ENCODE measurements around the gene FITM1.
A peak's percentile ranks its signal among the peaks of the same experiment; 100 is the strongest.

The FITM1 gene

DNA sequence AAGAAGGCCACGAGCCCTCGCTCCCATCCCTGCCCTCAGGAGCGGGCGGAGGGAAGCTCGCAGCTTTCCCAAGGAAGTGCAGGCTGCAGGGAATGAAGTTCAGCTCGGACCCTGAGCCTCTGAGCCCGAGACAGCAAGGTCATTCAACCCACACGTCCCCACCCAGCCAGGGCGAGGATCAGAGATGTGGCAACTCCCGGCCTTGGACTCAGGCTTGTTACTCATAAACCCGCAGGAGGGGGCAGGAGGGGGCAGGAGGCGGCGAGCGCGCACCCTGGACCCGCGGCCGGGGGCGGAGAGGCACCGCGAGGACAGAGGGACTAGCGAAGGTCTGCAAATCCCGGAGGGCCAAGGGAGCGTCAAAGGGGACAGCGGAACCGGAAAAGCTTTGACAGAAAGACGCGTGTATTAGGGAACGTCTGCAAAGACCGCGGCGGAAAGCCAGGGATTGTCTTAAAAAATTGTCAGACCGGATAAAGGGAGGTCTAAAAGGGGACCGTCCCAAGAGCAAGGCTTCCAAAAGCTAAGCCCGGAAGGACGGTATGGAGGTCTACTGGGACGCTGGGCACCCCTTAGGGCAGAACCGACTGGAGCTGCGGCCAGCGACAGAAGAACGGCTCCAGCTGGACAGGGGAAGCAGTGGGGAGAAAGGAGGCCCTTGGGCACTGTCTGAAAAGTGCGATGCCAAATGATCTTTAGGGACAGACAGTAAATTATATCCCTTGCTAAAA lies 16.5 kb upstream of the FITM1 start:
- no peaks in the 10 kb centered on the region for H3K27me3 ChIP-seq (ENCODE audit: low read depth, low read length)
- H3K4me1 ChIP-seq (ENCODE audit: control insufficient read depth in 1 of 2, insufficient read depth in 2 of 2, low read length in 2 of 2), result peaks cover 18 to 21% of the 10 kb centered on the region in 2 donors
- peaks cover 18 to 31% of the 10 kb centered on the region in 2 donors for H3K36me3 ChIP-seq (ENCODE audit: control insufficient read depth in 1 of 2, insufficient read depth in 2 of 2, low read length in 2 of 2)
- H3K4me3 ChIP-seq (ENCODE audit: low read depth in 1 of 2, low read length in 2 of 2), result peak overlapping the region; percentile 87 to 89
- no peaks in the 10 kb centered on the region for H3K9me3 ChIP-seq (ENCODE audit: control insufficient read depth in 1 of 2, low read length in 2 of 2)
- H3K27ac ChIP-seq (ENCODE audit: low read length), result peak overlapping the region; percentile 100

DNA sequence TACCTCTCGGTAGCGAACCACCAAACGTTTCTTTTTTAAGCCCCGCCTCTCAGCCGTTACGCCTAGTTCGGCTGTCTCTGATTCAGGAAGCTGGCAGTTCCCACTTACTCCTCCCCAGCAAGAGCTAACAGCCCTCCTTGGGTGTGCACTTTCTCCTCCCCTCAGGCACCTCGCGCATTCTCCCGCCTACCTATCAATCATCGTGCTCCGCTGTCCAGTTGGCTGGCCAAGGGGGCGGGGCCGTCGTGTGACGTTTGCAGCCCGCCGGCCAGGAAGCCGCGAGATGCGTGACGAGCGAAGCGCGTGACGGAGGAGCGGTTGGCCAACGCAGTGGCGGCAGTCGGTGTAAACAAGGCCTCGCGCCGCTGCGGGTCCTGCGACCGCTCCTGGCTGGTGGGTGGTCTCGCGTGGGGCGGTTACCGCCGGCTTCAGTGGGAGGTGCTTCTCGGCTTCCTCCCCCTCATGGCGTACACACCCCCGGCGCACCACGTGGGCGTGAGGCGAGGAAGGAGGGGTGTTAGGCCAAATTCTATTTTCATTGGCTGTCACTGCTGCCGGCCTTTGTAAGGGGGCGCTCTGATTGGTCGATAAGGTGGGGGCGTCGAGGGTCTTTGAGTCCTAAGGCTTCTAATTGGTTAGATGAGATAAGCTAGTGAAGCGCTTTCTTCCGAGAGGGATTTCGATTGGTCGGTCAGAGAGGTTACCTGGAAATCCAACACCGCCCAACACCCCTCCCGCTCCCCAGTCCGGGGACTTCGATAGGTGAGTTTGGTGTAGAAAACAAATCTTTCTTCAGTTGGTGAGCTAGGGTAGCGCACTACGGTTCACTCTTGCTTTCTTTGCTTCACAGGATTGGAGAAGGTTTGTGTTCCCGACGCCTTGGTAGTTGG lies 15.7 kb upstream of the FITM1 start, which contains the start of the genes DCAF11 and NRL:
Gene DCAF11, plus strand, starts transcription at position 246 of the 890 bp plus-strand sequence. CDS start 818 bp downstream, outside the sequence.
Gene NRL, minus strand, starts transcription at position 418 of the 890 bp plus-strand sequence. CDS start 32,101 bp downstream, outside the sequence.
- Histone ChIP-seq H3K4me3 (ENCODE audit: low read depth in 1 of 2, low read length in 2 of 2) (peak within 1 kb of the TSS; percentile 87 to 89), H3K27ac (ENCODE audit: low read length) (peak within 1 kb of the TSS; percentile 100), H3K36me3 (ENCODE audit: control insufficient read depth in 1 of 2, insufficient read depth in 2 of 2, low read length in 2 of 2) (peaks cover 26 to 39% of the 10 kb centered on the region in 2 donors), H3K9me3 (ENCODE audit: control insufficient read depth in 1 of 2, low read length in 2 of 2) (no peaks in the 10 kb centered on the region), H3K4me1 (ENCODE audit: control insufficient read depth in 1 of 2, insufficient read depth in 2 of 2, low read length in 2 of 2) (peaks cover 15 to 21% of the 10 kb centered on the region in 2 donors), H3K27me3 (ENCODE audit: low read depth, low read length) (no peaks in the 10 kb centered on the region)

DNA sequence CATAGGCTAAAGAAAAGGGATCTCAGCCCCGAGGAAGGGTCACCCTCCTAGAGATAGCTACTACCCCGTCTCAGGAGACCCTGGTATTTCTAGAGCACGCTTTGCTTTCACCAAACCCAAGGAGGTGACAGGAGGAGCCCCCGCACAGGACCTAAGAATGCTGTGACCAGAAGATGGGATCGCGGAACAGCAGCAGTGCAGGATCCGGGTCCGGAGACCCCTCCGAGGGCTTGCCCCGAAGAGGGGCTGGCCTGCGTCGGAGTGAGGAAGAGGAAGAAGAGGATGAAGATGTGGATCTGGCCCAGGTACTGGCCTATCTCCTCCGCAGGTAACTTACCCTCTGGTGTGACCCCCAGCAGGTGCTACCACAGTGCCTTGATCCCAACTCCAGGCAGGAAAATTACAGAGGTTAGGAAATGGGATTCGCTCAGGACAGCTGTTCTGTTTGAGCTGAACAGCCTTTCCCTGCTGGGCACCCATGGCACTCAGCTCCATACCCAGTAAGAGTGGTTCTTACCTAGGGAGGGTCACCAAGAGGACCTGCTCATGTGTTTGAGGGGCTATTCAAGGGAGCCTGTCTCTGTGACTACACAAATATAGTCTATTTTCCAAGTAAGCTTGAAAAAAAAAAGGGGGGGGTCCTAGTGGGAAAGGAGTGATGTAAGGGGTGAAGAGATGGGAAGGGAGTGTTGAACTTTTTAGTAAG lies 14.9 kb upstream of the FITM1 start:
- Histone ChIP-seq H3K36me3 (ENCODE audit: control insufficient read depth in 1 of 2, insufficient read depth in 2 of 2, low read length in 2 of 2) (peaks cover 28 to 41% of the 10 kb centered on the region in 2 donors), H3K4me3 (ENCODE audit: low read depth in 1 of 2, low read length in 2 of 2) (peak overlapping the region; percentile 87 to 89), H3K9me3 (ENCODE audit: control insufficient read depth in 1 of 2, low read length in 2 of 2) (no peaks in the 10 kb centered on the region), H3K27me3 (ENCODE audit: low read depth, low read length) (no peaks in the 10 kb centered on the region), H3K27ac (ENCODE audit: low read length) (peak overlapping the region; percentile 100), H3K4me1 (ENCODE audit: control insufficient read depth in 1 of 2, insufficient read depth in 2 of 2, low read length in 2 of 2) (peaks cover 15 to 21% of the 10 kb centered on the region in 2 donors)

DNA sequence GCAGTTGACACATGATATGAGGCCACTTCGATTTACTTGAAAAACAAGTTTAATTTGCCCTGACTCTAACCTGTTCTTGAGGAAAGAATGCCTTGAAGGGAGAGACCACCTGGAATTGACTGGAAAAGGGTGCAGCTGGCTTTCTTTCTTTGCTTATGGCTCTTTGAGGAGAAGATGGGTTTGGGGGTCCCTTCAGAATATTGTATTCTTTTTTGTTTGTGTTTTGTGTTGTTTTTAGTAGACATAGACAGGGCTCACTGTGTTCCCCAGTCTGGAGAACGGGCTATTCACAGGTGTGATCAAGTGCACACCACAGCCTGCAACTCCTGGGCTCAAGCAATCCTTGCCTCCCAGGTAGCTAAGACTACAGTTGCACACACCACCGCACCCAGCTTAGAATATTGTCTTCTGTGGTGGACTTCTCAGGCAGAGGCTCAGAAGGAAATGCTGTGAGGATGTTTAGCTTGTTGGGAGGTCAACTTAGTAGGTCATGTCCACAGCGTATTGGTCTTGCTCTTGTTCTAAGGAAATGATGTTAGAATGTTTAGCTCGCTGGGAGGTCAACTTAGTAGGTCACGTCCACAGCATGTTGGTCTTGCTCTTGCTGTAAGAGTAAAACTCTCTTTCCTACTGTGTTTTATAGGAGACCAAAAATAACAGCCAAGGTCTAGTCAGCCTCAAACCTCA lies 14.2 kb upstream of the FITM1 start:
- H3K27ac ChIP-seq (ENCODE audit: low read length), result peak overlapping the region; percentile 100
- no peaks in the 10 kb centered on the region for H3K27me3 ChIP-seq (ENCODE audit: low read depth, low read length)

DNA sequence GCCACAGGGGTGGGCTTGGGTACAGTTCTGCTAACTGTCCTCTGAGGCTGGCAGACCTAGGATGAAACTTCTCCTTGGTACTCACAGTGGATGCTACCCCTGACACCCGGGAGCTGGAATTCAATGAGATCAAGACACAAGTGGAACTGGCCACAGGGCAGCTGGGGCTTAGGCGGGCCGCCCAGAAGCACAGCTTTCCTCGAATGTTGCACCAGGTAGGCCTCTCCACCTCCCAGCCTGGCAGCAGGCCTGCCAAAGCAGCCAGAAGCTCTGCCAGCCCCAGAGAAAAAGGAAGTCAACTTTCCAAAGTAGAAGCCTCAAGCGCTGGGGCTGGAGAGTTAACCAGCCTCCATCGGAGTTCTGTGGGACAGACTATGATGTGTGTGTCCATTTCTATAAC lies 13.3 kb upstream of the FITM1 start:
- H3K4me1 ChIP-seq (ENCODE audit: control insufficient read depth in 1 of 2, insufficient read depth in 2 of 2, low read length in 2 of 2), result peaks cover 15 to 21% of the 10 kb centered on the region in 2 donors
- no peaks in the 10 kb centered on the region for H3K9me3 ChIP-seq (ENCODE audit: control insufficient read depth in 1 of 2, low read length in 2 of 2)
- H3K27ac ChIP-seq (ENCODE audit: low read length), result no peak overlapping the region
- H3K36me3 ChIP-seq (ENCODE audit: control insufficient read depth in 1 of 2, insufficient read depth in 2 of 2, low read length in 2 of 2), result peaks cover 41 to 56% of the 10 kb centered on the region in 2 donors
- H3K27me3 ChIP-seq (ENCODE audit: low read depth, low read length), result no peaks in the 10 kb centered on the region
- H3K4me3 ChIP-seq (ENCODE audit: low read depth in 1 of 2, low read length in 2 of 2), result no peak overlapping the region

More for the DNA sequence above, 14.2 kb upstream of the FITM1 start:
- Histone ChIP-seq H3K4me1 (ENCODE audit: control insufficient read depth in 1 of 2, insufficient read depth in 2 of 2, low read length in 2 of 2) (peaks cover 15 to 21% of the 10 kb centered on the region in 2 donors), H3K9me3 (ENCODE audit: control insufficient read depth in 1 of 2, low read length in 2 of 2) (no peaks in the 10 kb centered on the region), H3K36me3 (ENCODE audit: control insufficient read depth in 1 of 2, insufficient read depth in 2 of 2, low read length in 2 of 2) (peaks cover 35 to 47% of the 10 kb centered on the region in 2 donors), H3K4me3 (ENCODE audit: low read depth in 1 of 2, low read length in 2 of 2) (peak overlapping the region; percentile 87 to 89)

DNA sequence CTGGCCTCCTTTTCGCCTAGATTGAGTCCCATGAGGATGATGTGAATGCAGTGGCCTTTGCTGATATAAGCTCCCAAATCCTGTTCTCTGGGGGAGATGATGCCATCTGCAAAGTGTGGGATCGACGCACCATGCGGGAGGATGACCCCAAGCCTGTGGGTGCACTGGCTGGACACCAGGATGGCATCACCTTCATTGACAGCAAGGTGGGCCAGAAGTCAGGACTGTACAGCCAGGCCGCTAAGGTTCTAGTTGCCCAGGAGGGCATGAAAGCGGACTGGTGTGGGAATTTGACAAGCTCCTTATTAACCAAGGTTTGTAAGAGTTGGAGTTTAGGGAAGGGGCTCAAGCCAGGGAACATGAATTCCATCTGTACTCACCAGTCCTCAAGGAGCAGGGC lies 10.8 kb upstream of the FITM1 start:
- Histone ChIP-seq H3K4me3 (ENCODE audit: low read depth in 1 of 2, low read length in 2 of 2) (no peak overlapping the region), H3K9me3 (ENCODE audit: control insufficient read depth in 1 of 2, low read length in 2 of 2) (no peaks in the 10 kb centered on the region), H3K4me1 (ENCODE audit: control insufficient read depth in 1 of 2, insufficient read depth in 2 of 2, low read length in 2 of 2) (peaks cover 11 to 14% of the 10 kb centered on the region in 2 donors), H3K36me3 (ENCODE audit: control insufficient read depth in 1 of 2, insufficient read depth in 2 of 2, low read length in 2 of 2) (peaks cover 58 to 69% of the 10 kb centered on the region in 2 donors), H3K27ac (ENCODE audit: low read length) (no peak overlapping the region), H3K27me3 (ENCODE audit: low read depth, low read length) (no peaks in the 10 kb centered on the region)

DNA sequence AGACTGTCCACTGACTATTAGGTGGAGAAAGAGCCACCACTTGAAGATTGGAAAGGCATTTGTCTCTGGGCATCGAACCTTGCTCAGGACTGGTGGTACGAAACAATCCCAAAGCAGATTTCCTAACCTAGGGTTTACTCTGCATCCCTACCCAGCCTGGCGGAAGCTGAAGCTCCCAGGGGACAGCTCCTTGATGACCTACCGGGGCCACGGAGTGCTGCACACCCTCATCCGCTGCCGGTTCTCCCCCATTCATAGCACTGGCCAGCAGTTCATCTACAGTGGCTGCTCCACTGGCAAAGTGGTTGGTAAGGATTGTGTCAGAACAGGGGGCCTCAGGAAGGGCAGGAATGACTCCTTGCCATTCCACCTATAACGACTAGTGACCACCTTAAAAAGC lies 9.2 kb upstream of the FITM1 start:
- peaks cover 4% of the 10 kb centered on the region in 2 donors for H3K4me1 ChIP-seq (ENCODE audit: control insufficient read depth in 1 of 2, insufficient read depth in 2 of 2, low read length in 2 of 2)
- no peaks in the 10 kb centered on the region for H3K27me3 ChIP-seq (ENCODE audit: low read depth, low read length)
- no peak overlapping the region for H3K4me3 ChIP-seq (ENCODE audit: low read depth in 1 of 2, low read length in 2 of 2)
- no peaks in the 10 kb centered on the region for H3K9me3 ChIP-seq (ENCODE audit: control insufficient read depth in 1 of 2, low read length in 2 of 2)
- H3K27ac ChIP-seq (ENCODE audit: low read length), result no peak overlapping the region
- peaks cover 58 to 67% of the 10 kb centered on the region in 2 donors for H3K36me3 ChIP-seq (ENCODE audit: control insufficient read depth in 1 of 2, insufficient read depth in 2 of 2, low read length in 2 of 2)

DNA sequence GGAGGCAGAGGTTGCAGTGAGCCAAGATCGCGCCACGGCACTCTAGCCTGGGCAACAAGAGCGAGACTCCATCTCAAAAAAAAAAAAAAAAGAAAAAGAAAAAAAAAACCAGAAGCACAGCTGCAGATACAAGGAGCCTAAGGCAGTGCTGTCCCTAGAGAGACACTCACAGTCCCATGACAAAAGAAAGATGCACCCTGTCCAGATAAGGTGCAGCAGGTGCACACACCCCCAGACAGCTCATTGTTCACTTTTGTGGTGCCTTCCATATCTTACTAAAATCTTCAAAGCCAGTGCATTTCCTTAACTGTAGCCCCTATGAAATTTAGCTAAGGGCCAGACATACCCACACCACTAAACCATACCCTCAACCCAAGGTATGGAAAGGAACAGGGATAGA lies 8.0 kb upstream of the FITM1 start:
- Histone ChIP-seq H3K36me3 (ENCODE audit: control insufficient read depth in 1 of 2, insufficient read depth in 2 of 2, low read length in 2 of 2) (peaks cover 54 to 63% of the 10 kb centered on the region in 2 donors), H3K4me3 (ENCODE audit: low read depth in 1 of 2, low read length in 2 of 2) (no peak overlapping the region), H3K9me3 (ENCODE audit: control insufficient read depth in 1 of 2, low read length in 2 of 2) (no peaks in the 10 kb centered on the region), H3K27ac (ENCODE audit: low read length) (no peak overlapping the region), H3K27me3 (ENCODE audit: low read depth, low read length) (no peaks in the 10 kb centered on the region), H3K4me1 (ENCODE audit: control insufficient read depth in 1 of 2, insufficient read depth in 2 of 2, low read length in 2 of 2) (no peaks in the 10 kb centered on the region)

DNA sequence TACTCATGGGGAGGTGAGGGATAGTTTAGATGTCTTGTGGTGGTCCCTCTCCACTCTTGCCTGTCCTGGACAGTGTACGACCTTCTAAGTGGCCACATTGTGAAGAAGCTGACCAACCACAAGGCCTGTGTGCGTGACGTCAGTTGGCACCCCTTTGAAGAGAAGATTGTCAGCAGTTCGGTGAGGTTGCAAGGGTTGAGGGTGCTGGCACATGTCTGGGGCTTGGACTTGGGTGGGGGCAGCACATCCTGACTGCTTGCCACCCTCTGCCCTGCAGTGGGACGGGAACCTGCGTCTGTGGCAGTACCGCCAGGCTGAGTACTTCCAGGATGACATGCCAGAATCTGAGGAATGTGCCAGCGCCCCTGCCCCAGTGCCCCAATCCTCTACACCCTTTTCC lies 7.6 kb upstream of the FITM1 start:
- Histone ChIP-seq H3K27me3 (ENCODE audit: low read depth, low read length) (no peaks in the 10 kb centered on the region), H3K4me3 (ENCODE audit: low read depth in 1 of 2, low read length in 2 of 2) (no peak overlapping the region), H3K36me3 (ENCODE audit: control insufficient read depth in 1 of 2, insufficient read depth in 2 of 2, low read length in 2 of 2) (peaks cover 51 to 59% of the 10 kb centered on the region in 2 donors), H3K4me1 (ENCODE audit: control insufficient read depth in 1 of 2, insufficient read depth in 2 of 2, low read length in 2 of 2) (no peaks in the 10 kb centered on the region), H3K27ac (ENCODE audit: low read length) (no peak overlapping the region), H3K9me3 (ENCODE audit: control insufficient read depth in 1 of 2, low read length in 2 of 2) (no peaks in the 10 kb centered on the region)
